ENCODE results near the gene GALR2.

GRCh38 chr17:76104896-76105231 lies 30.3 kb downstream of the GALR2 start:
- TF ChIP-seq, protein P1, sequence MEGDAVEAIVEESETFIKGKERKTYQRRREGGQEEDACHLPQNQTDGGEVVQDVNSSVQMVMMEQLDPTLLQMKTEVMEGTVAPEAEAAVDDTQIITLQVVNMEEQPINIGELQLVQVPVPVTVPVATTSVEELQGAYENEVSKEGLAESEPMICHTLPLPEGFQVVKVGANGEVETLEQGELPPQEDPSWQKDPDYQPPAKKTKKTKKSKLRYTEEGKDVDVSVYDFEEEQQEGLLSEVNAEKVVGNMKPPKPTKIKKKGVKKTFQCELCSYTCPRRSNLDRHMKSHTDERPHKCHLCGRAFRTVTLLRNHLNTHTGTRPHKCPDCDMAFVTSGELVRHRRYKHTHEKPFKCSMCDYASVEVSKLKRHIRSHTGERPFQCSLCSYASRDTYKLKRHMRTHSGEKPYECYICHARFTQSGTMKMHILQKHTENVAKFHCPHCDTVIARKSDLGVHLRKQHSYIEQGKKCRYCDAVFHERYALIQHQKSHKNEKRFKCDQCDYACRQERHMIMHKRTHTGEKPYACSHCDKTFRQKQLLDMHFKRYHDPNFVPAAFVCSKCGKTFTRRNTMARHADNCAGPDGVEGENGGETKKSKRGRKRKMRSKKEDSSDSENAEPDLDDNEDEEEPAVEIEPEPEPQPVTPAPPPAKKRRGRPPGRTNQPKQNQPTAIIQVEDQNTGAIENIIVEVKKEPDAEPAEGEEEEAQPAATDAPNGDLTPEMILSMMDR (IDR thresholded peaks at IDR 0.05; ENCODE audit: low read depth, low read length): no peak
- TF ChIP-seq MYC (IDR thresholded peaks at IDR 0.05; ENCODE audit: low read depth, low read length): no peak
